GM12873 (cell line): Measurements from ENCODE around the gene KLF14.

ENCODE experiments used
- CTCF ChIP-seq: IDR thresholded peaks from 2 replicates; pipeline ENCODE4 v1.5.1; 2012; ENCODE audit warnings: low read depth, mild to moderate bottlenecking, moderate library complexity, low read length, control low read depth; ENCODE audit not compliant: insufficient read depth; ENCODE audit errors: missing control alignments

KLF14 gene

GRCh38 chr7:130683026-130683425, 51.0 kb downstream of the KLF14 start:
- TF ChIP-seq CTCF: no peak
